ENCODE measurements around the gene ERBIN. TPM values are rescaled to one million over a fixed set of nuclear protein-coding genes. Genes with fewer than 3 reads are reported as not detected.

Gene ERBIN
- polyA plus RNA-seq, 3 donors = 25.2 to 43.3 (median 28.6) TPM

- H3K36me3 ChIP-seq (replicated peaks in 1 of 2; ENCODE audit: control insufficient read depth in 1 of 2, insufficient read depth in 2 of 2, low read length in 2 of 2) = peaks cover 0 to 5% of the 10 kb centered on the region in 2 donors
- under 1% methylated on average over 91 of the region's 94 CpGs for WGBS (ENCODE audit: insufficient coverage)
- no peaks in the 10 kb centered on the region for H3K9me3 ChIP-seq (replicated peaks in 1 of 2; ENCODE audit: control insufficient read depth in 1 of 2, insufficient read depth in 1 of 2, low read length in 2 of 2)
- peaks cover 19 to 45% of the 10 kb centered on the region in 2 donors for H3K4me1 ChIP-seq (ENCODE audit: control insufficient read depth in 1 of 2, insufficient read depth in 2 of 2, low read length in 2 of 2)
- peaks cover 43% of the 10 kb centered on the region for H3K79me2 ChIP-seq (ENCODE audit: insufficient read depth, low read length)
- peak overlapping the region; percentile 89 for H3K4me2 ChIP-seq (replicated peaks; ENCODE audit: extremely low read depth, low read length, poor library complexity, severe bottlenecking)
- peak; percentile 12 for TF ChIP-seq CTCF (IDR thresholded peaks at IDR 0.05)
- peak overlapping the region; percentile 85 for H2AFZ ChIP-seq (ENCODE audit: insufficient read depth, low read depth, low read length, poor library complexity, severe bottlenecking)
- H3K4me3 ChIP-seq (replicated peaks in 1 of 3; ENCODE audit: low read depth in 2 of 3, low read length in 3 of 3) = peak overlapping the region; percentile 59 to 92 (median 91)
- peak overlapping the region; percentile 87 to 97 (median 94) for H3K27ac Mint-ChIP-seq
- peaks cover 11 to 15% of the 10 kb centered on the region in 2 donors for H3K36me3 Mint-ChIP-seq
- H3K9ac ChIP-seq (ENCODE audit: insufficient read depth, low read length, poor library complexity, severe bottlenecking) = peak overlapping the region; percentile 96
- peaks cover 36% of the 10 kb centered on the region for H4K20me1 ChIP-seq (ENCODE audit: insufficient read depth, low read length)
- no peaks in the 10 kb centered on the region for H3K9me3 Mint-ChIP-seq
- H3K27me3 ChIP-seq (ENCODE audit: control insufficient read depth in 2 of 2, insufficient read depth in 2 of 2, low read length in 2 of 2) = peaks cover 3 to 8% of the 10 kb centered on the region in 2 donors
- H3K27ac ChIP-seq (ENCODE audit: low read depth in 1 of 2, low read length in 2 of 2) = peak overlapping the region; percentile 97 to 98
- peak overlapping the region; percentile 83 to 88 for H3K4me3 Mint-ChIP-seq
- peaks cover 4 to 11% (median 4%) of the 10 kb centered on the region in 3 donors for H3K27me3 Mint-ChIP-seq (ENCODE audit: low read depth in 3 of 3)
- H3K4me1 Mint-ChIP-seq = peaks cover 44% of the 10 kb centered on the region
- intact Hi-C loops (cut with micrococcal nuclease) = loop anchor here (5.0 to 10.0 kb wide), 3 partner anchors 101 to 219 kb away; partner anchors contain the start of genes NLN (in 2 of the 2), SGTB (in 2 of the 2) and SREK1 (in 1 of the 2)
- peak; percentile 78 to 81 (median 80) for DNase-seq
Measured at GRCh38 chr5:65925601-65926275, 637 bp upstream of the ERBIN start.

- 0% methylated on average over 4 of the region's 16 CpGs for WGBS (ENCODE audit: insufficient coverage)
- TF ChIP-seq CTCF (IDR thresholded peaks at IDR 0.05) = no peak
- peaks cover 48% of the 10 kb centered on the region for H4K20me1 ChIP-seq (ENCODE audit: insufficient read depth, low read length)
- H2AFZ ChIP-seq (ENCODE audit: insufficient read depth, low read depth, low read length, poor library complexity, severe bottlenecking) = peak overlapping the region; percentile 81
- Mint-ChIP-seq H3K27ac (peak overlapping the region; percentile 87 to 98 (median 96)), H3K4me1 (peaks cover 44% of the 10 kb centered on the region), H3K4me3 (peak overlapping the region; percentile 88 to 95), H3K27me3 (ENCODE audit: low read depth in 3 of 3) (peaks cover 4 to 11% (median 4%) of the 10 kb centered on the region in 3 donors), H3K36me3 (peaks cover 12 to 16% of the 10 kb centered on the region in 2 donors), H3K9me3 (no peaks in the 10 kb centered on the region)
- peak overlapping the region; percentile 59 to 92 (median 91) for H3K4me3 ChIP-seq (replicated peaks in 1 of 3; ENCODE audit: low read depth in 2 of 3, low read length in 3 of 3)
- peaks cover 55% of the 10 kb centered on the region for H3K79me2 ChIP-seq (ENCODE audit: insufficient read depth, low read length)
- H3K27ac ChIP-seq (ENCODE audit: low read depth in 1 of 2, low read length in 2 of 2) = peak overlapping the region; percentile 97 to 98
- peaks cover 0 to 5% of the 10 kb centered on the region in 2 donors for H3K36me3 ChIP-seq (replicated peaks in 1 of 2; ENCODE audit: control insufficient read depth in 1 of 2, insufficient read depth in 2 of 2, low read length in 2 of 2)
- peak overlapping the region; percentile 89 for H3K4me2 ChIP-seq (replicated peaks; ENCODE audit: extremely low read depth, low read length, poor library complexity, severe bottlenecking)
- H3K27me3 ChIP-seq (ENCODE audit: control insufficient read depth in 2 of 2, insufficient read depth in 2 of 2, low read length in 2 of 2) = peaks cover 3 to 6% of the 10 kb centered on the region in 2 donors
- no peaks in the 10 kb centered on the region for H3K9me3 ChIP-seq (replicated peaks in 1 of 2; ENCODE audit: control insufficient read depth in 1 of 2, insufficient read depth in 1 of 2, low read length in 2 of 2)
- intact Hi-C loops (cut with micrococcal nuclease) = loop anchor here (5.0 to 10.0 kb wide), 3 partner anchors 102 to 218 kb away; partner anchors contain the start of genes NLN (in 2 of the 2), SGTB (in 2 of the 2) and SREK1 (in 1 of the 2)
- H3K9ac ChIP-seq (ENCODE audit: insufficient read depth, low read length, poor library complexity, severe bottlenecking) = peak overlapping the region; percentile 96
- peaks cover 16 to 48% of the 10 kb centered on the region in 2 donors for H3K4me1 ChIP-seq (ENCODE audit: control insufficient read depth in 1 of 2, insufficient read depth in 2 of 2, low read length in 2 of 2)
- peak in 2 of 3 donors; percentile 11 to 25 for DNase-seq
Measured at GRCh38 chr5:65926893-65927292, 518 bp downstream of the ERBIN start.
